Left renal pelvis (tissue), 4 donors: ENCODE data around the gene HHAT. TPM values are rescaled to one million over a fixed set of nuclear protein-coding genes. Genes with fewer than 3 reads are reported as not detected.

Experiments used
- DNase-seq, 4 donors: peaks; one replicate each; pipeline ENCODE4 v3.0.0-alpha.2; 2013; ENCODE audit warnings: low read depth in 4 of 4, low spot score in 3 of 4
- polyA plus RNA-seq, 4 donors: library from polyadenylated mRNA; unstranded; fragments of 120-200 nt; gene quantifications; one replicate each; pipeline ENCODE4 v1.2.1, GENCODE V29; 2013; ENCODE audit not compliant: insufficient read length in 4 of 4

Gene HHAT
- polyA plus RNA-seq, 4 donors, result 11.8 to 14.6 (median 14.2) TPM

DNA sequence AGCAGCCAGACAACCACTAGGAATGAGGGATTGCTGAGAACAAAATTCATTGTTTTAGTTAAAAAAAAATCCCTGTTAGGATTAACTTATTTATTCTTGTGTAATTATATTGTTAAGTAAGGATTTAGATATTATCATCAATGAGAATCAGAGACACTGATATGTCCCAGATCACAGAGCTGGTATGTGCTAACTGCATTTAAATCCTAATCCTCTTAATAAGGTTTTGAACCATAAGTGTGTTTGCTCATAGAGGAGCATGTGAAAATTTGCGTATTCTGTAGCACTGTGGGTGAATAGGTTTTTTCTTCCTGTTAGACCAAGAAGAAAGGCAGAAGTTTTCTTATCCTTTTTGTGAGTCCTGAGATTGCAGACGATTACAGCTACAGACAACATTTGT, 147.1 kb downstream of the HHAT start:
- no peak for DNase-seq

DNA sequence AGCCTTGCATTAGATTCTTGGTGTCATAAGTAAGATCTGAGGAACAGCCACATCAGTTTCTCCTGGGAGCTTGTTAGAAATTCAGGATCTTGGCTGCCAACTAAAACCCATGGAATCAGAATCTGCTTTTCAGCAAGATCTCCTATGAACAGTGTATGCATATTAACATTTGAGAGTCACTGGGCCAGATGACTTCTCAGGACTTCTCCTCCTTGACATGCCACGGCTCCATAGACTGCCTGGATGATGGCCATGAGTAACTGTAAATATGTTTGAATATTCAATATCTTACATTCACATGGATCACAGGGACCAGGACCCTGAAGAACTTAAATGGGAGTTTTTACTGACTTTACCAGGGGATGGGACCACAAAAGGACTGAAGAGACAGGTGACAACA, 148.0 kb downstream of the HHAT start:
- no peak for DNase-seq

DNA sequence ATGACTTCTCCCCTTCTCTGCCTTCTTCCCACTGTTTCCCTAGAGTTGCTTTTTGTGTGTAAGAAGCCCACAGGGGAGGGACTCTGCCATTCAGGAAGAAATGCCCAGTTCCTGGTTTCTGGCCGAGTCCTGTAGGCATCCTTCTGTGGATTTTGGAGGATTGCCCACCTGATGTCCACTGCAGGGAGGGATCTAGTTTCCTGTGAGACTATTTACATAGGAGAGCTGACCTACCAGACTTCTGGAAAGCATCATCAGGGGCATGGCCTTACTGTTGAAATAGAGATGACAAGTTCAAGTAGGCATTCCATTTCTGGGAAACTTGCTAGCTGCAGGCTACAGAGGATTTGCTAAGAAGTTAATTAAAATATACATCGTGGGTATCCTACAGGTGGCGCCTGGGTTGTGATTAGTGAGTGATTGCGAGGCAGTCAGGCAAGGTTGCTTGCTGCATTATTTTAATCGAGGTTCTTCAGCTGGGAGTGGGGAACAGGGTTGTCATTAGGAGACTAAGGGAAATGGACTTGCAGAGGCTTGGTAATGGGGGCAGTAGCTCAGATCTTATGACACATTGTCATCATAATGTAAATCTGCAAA, 148.7 kb downstream of the HHAT start:
- DNase-seq, result no peak

DNA sequence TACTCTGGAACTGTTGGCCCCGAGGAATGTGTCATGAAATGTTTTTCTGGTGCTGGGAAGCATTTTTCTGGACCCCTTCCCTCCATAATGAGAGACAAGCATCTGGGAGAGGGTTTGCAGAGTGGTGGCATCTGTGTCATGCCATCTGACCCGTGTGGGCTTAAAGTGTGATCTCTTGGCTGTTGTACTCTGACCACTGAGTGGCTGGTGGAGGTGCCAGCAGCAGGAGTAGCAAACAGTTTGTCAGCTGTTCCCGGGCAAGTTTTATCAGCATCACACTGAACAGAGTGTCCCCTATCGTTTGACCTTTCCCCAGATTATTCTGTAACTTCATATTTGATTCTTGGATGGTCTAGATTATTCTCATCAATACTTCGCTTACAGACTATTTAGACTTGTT, 150.1 kb downstream of the HHAT start:
- DNase-seq, result no peak

DNA sequence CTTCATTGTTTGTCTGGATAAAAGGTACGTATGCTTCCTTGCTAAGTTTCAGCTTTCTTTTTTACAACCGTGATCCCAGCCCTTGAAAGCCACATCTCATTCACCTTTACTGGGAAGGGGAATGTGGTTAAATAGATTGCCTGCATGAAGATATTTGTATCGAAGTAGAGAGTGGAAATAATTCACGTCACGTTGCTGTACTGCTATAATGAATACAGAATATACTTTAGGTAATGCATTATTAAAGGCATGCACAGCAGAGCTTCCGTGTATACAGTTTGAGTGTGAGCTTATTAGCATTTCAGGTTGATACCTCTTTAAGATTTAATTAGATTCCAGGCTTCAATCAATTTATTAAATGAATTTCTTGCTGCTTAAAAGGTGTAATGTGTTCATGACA, 153.8 kb downstream of the HHAT start:
- no peak for DNase-seq

DNA sequence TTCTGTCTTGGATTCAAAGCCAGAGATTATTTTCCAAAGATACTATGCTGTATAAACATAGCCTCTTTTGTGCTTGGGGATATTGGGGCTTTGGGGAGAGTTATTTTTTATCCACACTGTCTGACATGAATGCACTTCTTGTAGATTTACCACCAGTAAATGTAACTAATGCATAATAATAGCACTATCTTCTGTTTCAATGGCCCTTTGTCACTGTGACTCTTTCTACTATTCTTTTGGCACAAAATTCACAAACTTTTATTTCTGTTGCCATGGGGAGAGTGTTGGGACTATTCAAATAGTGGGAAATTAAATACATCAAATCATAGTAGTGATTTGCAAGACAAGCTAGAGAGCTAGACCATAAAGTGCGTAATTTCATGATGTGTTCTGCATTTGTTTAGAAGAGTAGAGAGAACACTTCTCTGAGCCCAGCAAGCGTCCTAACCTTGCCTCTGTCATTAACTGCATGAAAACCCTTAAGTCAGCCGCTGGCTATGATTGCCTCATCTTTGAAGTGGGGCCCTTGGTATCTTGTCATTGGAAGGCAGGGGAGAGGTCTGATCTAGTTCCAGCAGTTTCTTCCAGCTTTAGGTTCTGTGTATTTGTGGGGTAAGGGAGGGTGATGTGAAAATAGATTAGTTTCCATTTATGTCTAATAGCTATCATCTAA, 154.4 kb downstream of the HHAT start:
- no peak for DNase-seq

DNA sequence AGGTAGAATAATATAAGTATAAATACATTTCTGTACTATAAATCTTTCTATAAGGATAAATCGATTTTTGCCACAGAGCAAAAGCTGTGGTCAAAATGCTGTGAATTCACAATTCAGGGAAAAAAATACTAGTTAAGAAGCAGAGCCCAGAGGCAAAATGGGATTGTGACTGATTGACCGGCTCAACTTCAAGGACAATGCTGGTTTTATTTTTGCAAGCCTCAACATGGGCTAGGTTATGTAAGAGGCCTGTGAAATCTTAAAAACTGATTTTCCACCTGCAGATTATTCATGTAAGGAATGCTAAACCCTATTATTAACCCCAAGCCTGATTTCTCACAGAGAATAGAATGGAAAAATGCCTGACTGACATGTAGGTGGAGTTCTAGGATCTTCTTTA, 155.1 kb downstream of the HHAT start:
- DNase-seq, result no peak

DNA sequence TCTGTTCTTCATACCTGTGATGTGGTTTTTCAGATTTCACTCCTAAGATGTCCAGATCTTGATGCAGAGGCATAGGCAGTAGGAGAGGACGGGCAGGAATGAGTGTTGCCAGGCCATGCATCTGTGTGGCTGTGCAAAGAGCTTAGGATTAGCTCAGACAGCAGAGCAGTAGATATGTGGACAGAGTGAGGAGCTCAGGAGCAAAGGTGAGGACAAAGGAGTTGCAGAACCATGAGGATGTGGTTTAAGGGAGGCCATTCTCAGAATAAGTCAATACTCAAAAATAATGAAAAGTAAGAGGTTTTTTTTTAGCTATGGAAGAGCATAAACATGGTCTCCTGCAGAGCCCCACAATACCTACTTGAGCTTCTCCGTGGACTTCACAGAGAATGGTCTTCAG, 158.3 kb downstream of the HHAT start:
- no peak for DNase-seq

DNA sequence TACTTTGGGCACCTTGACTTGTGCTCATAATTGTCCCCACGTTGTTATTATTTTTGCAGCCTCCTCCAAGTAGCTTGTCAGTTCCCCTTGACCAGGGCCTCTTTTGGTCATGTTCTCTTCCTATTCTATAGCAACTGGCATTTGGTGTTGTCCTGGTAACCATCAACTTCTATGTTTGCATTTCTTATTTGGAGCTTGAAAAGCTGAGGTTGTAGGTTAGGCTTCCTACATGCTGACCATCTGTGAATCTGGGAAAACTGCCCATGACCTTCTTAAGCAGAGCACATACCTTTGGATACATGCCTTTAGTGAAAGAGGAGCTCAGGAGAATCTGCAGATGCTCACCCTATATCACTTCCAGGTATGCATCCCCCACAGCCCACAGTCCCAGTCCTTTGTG, 160.8 kb downstream of the HHAT start:
- no peak for DNase-seq

DNA sequence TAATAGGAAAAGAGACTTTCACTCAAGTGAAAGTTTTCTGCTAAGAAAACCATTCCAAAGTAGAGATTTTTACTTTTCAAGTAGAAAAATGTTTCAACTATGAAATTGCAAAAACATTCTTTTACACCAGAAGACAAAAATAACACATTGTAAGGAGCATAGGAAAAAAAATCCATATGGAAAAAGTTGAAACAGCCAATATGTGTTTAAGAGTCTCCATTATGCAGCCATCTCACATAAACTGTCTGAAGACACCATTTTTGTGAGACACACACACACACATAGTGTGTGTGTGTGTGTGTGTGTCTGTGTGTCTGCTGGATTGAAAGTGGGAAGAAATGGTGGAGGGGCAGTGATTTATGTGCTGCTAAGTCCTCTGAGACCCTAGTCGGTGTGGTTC, 162.1 kb downstream of the HHAT start:
- no peak for DNase-seq

DNA sequence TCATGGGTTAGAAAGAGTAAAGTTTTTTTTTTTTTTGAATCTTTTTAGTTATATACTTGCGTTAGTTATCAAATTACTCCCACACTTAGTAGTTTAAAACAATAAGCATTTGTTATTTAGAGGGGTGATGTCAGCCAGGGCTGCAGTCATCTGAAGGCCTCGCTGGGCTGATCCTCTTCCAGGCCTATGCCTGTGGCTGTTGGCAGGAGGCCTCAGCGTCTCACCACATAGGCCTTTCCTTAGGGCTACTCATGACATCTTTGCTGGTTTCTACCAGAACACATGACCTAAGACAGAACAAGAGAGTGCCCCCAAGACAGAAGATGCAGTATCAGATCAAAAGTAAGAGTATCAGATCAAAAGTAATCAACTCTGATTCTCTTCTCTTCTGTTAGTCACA, 167.4 kb downstream of the HHAT start:
- DNase-seq, result no peak

DNA sequence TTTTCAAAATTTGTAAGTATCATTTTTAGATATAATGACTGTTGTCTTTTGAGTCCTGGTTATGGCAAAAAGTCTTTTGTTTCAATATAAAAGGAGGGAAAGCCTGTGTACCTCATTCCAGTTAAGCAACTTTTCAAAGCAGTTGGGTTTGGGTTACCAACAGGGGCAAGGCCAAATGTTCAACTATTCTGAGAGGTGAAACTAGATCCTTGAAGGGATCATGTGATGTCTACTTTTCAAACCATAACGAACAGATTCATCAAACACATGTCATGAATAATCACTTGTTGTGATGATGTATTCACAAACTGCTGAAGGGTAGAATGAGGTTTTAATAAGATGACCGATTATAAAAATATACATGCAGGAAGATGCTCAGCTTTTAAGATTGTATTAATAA, 171.3 kb downstream of the HHAT start:
- no peak for DNase-seq

DNA sequence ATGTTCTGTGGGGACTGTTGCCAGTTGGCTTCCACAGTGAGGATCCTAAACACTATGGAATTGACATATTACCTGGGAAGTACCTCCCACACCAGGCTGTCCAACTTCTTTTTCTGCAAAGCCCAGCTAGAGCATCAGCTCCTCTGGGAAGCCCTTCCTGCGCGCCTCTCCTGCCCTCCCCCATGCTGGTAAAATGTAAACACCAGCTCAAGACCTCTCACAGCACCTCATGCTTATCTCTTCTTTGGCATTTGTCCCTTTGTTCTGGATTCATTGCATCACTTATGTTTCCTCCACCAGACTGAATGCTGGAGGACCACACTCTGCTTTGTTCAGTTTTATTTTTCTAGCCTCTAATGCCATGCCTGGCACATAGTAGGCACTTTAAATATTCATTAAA, 172.1 kb downstream of the HHAT start:
- no peak for DNase-seq

DNA sequence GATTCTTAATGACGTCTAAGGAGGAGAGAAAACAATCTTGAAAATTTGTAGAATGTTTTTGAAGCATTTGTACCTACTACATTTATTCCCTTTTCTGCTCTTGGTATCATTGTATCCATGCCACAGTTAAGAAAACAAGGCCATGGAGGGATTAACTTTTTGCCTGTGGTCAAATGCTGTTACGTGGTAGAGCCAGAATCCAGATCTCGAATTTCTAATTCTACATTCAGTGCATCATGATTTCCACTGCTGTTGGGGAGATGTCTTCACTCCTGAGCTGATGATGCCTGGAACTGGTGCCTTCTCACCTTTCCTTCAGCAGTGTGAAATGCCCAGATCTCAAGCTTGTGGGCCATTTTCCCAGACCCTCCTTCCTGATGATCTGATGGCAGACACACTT, 175.6 kb downstream of the HHAT start:
- no peak for DNase-seq

DNA sequence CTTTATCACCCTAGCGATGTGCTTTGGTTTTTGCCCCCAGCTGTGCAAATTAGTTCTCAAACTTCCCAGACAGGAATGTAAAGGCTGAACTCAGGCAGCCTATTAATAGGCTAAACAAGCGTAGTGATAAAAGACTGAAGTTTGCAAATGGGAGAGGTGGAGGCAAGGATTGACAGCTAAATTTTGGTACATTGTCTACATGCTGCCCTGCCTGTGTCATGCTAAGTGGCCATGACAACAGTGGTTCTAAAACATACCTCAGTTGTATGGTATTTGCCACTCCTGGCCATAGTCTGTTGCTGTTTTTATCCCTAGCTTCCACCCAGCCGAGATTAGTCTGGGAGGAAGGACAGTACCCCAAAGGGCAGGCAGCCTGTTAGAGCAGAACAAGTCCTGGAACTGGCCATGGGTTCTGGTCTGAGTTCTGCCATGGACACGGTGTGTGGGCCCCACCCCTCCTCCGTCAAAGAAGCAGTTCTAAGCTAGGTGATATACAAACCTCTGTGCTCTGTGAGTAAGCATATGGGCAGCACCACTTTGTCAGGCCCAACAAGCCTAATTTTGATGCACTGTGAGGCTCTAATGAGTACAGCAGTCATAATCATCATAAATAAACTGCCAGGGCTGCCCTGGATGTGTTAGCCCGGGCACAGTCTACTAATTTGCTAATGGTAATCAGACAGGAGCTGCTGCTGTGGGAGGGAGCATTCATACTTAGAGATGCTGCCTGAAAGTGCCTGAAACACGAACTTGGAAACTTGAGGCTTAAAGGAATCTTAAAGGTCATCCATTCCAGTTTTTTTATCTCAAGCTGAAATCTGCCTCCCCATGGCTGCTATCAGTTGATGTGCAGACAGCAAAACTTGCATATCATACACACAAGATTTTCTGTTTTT, 177.1 kb downstream of the HHAT start:
- no peak for DNase-seq

DNA sequence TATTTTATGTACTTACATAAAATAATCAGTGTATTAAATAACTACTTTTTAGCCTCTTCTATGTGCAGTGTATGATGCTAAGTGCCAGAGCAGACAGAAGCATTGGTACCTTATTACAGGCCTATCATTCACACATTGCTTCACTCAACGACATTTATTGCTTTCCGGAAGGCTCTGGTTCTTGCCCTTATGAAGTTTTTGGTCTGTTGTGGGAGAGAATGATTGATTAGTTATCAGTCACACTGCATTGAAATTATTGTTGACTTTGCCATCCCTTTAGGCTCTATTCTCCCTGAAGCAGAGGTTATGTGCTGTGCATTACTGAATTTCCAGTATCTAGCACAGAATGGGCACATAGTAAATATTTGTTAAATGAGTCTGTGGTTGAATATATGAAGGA, 178.0 kb downstream of the HHAT start:
- DNase-seq, result no peak

DNA sequence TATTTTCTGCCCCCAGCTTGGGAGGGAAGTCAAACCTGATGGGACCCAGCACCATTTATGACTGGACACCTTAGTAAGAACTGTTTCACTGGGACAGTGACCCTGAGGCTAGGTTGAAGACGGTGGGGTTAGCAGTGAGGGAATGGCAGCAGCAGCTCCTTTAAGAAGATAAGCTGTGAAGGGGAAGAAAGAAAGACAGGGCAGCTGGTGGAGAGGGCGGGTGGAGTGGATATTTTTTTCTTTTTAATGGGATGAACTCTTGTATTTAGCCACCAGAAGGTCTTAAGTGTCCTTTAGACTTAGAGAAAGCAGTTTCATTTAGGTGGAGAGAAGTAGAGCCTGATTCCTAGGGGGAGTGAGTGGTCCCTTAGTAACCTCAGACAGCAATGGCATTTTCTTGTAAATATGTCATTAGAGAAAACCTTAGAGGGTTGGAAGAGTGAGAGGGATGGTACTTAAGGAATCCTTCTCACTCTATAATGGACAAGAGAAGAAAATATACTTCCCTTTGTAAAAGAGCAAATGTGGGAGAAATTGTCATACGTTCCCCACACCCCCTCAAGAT, 187.5 kb downstream of the HHAT start:
- no peak for DNase-seq

DNA sequence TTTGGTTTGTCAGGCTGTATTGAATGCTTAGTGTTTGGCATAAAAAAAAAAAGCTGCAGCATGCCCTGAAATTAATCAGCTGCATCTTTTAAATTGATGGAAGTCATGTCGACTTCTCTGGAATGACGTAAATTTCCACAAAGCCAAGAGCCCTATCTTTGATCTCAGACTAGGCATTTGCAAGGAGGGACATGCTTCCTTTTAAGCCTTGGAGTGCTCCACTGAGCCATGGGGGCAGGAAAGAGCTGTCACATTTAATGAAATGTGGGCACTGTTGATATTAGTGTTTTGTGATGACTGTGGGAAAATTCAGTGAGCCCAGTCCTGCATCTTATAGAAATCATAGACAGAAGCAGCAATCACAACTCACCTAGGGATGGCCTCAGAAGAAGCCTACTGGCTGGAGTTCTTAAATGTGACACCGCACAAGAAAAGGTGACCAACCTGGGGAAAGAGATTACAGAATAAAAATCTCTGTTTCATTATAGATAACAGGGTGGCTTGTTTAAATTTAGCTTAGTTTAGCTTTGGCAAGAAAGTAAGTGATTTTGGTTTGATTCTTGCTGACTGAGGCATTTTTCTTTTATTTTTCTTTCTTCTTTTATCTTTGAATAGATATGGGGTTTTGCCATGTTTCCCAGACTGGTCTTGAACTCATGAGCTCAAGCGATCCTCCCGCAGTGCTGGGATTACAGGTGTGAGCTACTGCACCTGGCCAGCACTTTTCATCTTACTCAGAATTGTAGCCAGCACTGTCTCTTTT, 188.2 kb downstream of the HHAT start:
- peak in 1 of 4 donors; percentile 12 for DNase-seq

DNA sequence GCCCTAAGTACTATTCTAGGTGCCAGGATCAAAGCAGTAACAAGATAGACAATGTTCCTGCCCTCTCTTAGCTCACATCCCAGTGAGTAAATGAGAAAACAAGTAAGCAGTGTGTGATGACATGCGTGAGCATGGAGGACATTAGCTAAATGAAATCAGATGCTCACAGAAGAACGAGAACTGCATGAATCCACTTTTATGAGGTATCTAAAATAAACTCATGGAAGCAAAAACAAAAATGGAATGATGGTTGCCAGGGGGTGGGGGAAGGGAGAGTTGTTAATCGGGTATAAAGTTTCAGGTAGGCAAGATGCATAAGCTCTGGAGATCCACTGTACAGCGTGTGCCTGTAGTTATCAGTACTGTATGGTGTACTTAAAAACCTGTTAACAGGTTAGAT, 195.1 kb downstream of the HHAT start:
- no peak for DNase-seq

DNA sequence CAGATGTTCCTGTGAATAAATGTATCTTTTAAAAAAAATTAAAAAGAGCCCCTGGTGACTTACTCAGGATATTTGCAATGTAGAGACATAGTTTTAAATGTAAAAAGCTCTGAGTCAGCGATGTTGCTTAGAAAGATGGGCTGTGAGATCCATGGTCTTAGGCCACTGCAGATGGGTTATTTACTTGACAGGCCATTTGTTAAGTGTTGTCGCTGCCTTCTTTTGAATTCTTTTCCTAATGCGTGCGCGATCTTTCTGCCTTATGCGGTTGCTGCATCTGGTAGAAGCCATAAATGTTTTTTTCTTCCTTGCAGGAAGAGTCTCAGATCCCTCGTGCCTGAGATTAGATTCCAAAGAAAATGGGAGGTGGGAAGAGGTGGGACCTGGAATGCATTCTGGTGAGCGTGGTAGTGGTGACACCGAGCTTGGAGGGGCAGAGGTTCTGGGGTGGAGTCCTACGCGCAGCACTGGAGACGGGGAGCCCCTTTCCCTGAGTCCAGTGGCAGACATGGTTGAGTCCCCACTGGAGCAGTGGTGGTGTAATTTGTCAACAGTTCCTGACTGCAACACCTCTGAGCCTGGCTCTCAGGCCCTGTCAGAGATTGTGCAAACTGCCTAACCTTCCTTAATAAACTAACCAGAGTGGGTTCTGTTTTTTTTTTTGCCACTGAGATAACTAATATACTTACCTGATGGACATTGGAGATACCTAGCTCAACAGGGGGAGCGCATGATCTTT, 197.2 kb downstream of the HHAT start:
- no peak for DNase-seq
